ENCODE data around the gene MAP2K2.

DNA sequence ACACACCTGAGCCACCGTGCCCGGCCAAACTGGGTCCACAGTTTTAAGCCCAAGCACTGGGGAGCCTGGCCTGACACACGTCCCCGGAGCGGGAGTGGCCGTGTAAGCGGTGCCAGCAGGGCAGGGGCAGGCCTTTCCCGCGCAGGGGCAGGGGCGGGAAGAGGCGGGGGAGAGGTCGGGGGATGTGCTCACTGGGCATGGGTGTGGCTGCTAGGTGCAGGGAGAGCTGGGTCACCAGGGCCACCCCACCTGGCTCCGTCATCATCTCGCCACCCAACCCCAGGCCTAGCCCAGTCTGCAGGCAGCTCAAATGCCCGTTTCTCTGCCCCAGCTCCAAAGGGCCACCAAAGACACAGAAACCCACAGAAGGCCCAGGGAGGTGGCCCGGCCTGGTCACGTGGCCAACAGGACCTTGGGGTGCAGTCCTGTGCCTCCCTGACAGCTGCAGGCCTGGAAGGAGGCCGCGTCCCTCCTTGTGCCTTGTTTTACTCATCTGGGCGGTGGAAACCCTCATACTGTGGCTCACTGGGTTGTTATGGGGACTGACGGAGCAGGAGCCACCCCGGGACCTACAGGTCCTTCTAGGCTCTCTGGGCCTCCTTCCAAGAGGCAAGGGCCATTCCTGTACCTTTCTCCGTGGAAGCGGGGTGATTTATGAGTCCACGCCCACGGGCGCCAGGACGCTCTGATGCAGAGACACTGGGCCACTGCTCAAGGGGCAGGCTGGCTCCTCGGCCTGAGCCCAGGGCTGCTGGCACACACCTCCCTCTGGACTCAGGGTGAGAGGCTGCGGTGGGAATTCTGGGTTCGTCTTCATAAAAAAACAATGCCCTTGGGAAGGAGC, 27.7 kb downstream of the MAP2K2 start:
- no peak for TF ChIP-seq POLR2A (IDR thresholded peaks at IDR 0.05)
- TF ChIP-seq, protein P1, sequence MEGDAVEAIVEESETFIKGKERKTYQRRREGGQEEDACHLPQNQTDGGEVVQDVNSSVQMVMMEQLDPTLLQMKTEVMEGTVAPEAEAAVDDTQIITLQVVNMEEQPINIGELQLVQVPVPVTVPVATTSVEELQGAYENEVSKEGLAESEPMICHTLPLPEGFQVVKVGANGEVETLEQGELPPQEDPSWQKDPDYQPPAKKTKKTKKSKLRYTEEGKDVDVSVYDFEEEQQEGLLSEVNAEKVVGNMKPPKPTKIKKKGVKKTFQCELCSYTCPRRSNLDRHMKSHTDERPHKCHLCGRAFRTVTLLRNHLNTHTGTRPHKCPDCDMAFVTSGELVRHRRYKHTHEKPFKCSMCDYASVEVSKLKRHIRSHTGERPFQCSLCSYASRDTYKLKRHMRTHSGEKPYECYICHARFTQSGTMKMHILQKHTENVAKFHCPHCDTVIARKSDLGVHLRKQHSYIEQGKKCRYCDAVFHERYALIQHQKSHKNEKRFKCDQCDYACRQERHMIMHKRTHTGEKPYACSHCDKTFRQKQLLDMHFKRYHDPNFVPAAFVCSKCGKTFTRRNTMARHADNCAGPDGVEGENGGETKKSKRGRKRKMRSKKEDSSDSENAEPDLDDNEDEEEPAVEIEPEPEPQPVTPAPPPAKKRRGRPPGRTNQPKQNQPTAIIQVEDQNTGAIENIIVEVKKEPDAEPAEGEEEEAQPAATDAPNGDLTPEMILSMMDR (IDR thresholded peaks at IDR 0.05): no peak
